KBM-7 (cell line): ENCODE results near the gene CDC34.

ENCODE experiments used
- DNase-seq: peaks from one replicate; pipeline ENCODE4 v3.0.0-alpha.2; 2015
- in situ Hi-C: fragments of 300-500 bp; cut with MboI; formaldehyde crosslinking; loops from 2 replicates; pipeline ENCODE4 v1.14.3; 2020; ENCODE audit warnings: low sequenced_read_pairs, low pct_unique_long_range_greater_than_20kb, mixed read lengths

CDC34 gene

GRCh38 chr19:531753-532560, at the start of gene CDC34:
CDC34 (plus strand) TSS chr19:531760; CDS start chr19:531932, 172 bp downstream.
- DNase-seq, result no peak
- in situ Hi-C loops, result no loop called here

GRCh38 chr19:482186-483041, 49.1 kb upstream of the CDC34 start:
- no peak for DNase-seq
- in situ Hi-C loops, result no loop called here

GRCh38 chr19:483332-484072, 48.1 kb upstream of the CDC34 start:
- in situ Hi-C loops, result no loop called here
- no peak for DNase-seq

GRCh38 chr19:484494-484893, 47.1 kb upstream of the CDC34 start:
- in situ Hi-C loops, result no loop called here
- no peak for DNase-seq

- no peak for DNase-seq
- in situ Hi-C loops, result no loop called here
Measured at GRCh38 chr19:485077-485476, 46.5 kb upstream of the CDC34 start.

GRCh38 chr19:485583-486236, 45.9 kb upstream of the CDC34 start:
- in situ Hi-C loops, result no loop called here
- DNase-seq, result no peak

- peak; percentile 86 for DNase-seq
- in situ Hi-C loops, result no loop called here
Measured at GRCh38 chr19:488505-489417, 42.8 kb upstream of the CDC34 start.

GRCh38 chr19:489418-490196, 42.0 kb upstream of the CDC34 start:
- DNase-seq, result no peak
- in situ Hi-C loops, result no loop called here

- in situ Hi-C loops, result no loop called here
- no peak for DNase-seq
Measured at GRCh38 chr19:491146-491741, 40.3 kb upstream of the CDC34 start.

- no peak for DNase-seq
- in situ Hi-C loops, result no loop called here
Measured at GRCh38 chr19:492091-492531, 39.4 kb upstream of the CDC34 start.

GRCh38 chr19:493391-494170, 38.0 kb upstream of the CDC34 start:
- in situ Hi-C loops, result no loop called here
- no peak for DNase-seq

- in situ Hi-C loops, result no loop called here
- no peak for DNase-seq
Measured at GRCh38 chr19:494171-495080, 37.1 kb upstream of the CDC34 start.

- in situ Hi-C loops, result no loop called here
- no peak for DNase-seq
Measured at GRCh38 chr19:495081-495401, 36.5 kb upstream of the CDC34 start.

GRCh38 chr19:495402-496111, 36.0 kb upstream of the CDC34 start:
- peak; percentile 72 for DNase-seq
- in situ Hi-C loops, result no loop called here

GRCh38 chr19:496112-496665, 35.4 kb upstream of the CDC34 start, which contains the start of gene MADCAM1:
MADCAM1 (plus strand) TSS chr19:496486; CDS start chr19:496500, 14 bp downstream.
- DNase-seq, result no peak
- in situ Hi-C loops, result no loop called here
